HK-2 (cell line): ENCODE data around the gene FAM72D.
"Not testable (repeated sequence)": the region's sequence is repeated elsewhere in the genome, so short reads cannot be mapped to it uniquely, and the experiment has no call there.

Experiments
- DNase-seq: peaks from one replicate; pipeline ENCODE4 v3.0.0-alpha.2; 2018; ENCODE audit not compliant: unreplicated experiment

Gene FAM72D

DNA sequence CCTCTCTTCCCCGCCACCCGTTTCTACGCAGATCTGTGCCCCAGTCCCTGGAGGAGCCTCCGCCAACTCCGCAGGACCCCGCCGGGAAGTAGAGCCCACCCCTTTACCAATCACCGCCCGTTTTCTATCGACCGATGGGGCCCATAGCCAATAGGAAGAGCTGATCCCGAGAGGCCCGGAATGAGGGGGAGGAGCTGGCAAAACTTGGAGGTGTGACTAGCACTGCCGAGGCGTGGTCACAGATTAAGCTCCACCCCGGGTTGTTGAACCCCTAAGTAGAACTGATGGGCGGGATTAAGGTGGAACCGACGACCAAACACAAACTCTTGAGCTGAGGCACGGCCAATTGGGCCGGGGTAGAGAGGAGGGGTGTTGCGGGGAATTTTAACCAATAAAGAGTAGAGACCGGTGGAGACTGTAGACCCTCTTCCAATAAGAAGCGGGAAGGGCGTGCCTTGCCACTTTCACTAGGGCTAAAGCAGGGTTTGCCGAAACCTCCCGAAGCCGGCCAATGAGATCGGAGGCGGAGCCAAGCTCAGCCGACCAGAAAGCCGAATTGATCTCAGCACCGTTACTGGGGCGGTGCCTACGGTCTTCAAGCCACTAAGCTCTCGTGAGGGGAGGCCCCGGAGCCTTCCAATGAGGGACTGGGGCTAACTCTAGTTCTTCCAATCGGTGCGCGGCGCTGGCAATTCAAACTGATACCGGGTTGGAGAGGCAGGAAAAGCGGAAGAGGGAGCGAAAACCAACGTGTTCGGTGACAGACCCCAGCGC lies at the start of gene FAM72D, which contains the start of gene SRGAP2B:
FAM72D (plus strand) TSS at position 691 of the 774 bp plus-strand sequence. CDS start 874 bp downstream, outside the sequence.
SRGAP2B (minus strand) TSS at position 45 of the 774 bp plus-strand sequence. CDS start 2,427 bp downstream, outside the sequence.
- not testable (repeated sequence) for DNase-seq

DNA sequence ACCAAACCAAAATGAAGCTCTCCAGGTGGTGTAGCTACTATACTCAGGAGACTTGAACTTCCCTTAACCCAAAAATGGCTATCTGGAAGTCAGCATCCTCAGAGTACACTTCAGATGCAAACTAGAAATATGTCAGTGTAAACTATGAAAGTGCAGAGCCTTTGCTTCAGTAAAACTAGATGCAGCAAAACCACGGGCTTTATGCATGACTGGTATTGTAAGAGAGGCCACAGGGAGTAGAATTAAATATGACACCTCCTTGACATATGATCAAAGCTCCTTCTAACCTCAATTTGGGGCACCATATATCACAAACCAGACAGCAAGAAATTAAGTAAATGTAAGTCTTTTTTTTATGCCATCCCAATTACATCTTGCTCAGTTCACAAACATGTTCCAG lies 48.2 kb upstream of the FAM72D start:
- DNase-seq: not testable (repeated sequence)

DNA sequence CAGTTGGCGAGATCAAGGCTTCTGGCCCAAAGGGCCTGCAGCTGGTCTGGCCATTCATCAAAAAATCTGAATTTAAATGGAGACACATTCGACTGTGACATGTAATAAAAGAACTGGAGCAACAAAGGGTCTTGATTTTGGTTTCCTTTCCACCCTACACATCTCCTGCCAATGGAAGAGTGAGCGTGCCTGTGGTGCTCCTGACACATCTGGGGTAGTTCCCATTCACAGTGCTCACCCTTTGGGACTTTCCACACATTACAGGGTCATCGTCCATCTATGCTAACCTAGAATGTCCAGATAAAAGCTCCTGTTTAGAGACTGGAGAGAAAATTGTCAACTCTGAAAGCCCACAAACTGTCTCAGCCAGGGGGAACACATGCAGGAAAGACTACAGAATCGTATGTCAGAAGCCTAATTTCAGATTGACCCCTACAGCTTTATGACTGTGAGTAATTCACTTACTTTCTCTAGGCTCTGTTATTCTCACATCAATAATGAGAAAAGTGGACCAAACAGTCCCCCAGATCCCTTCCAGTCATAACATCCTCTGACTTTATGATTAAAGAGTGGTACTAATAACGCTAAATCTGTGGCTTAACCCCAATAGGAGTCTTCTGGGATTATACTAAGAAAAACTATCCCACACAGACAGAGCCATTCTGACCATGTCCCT lies 47.5 kb upstream of the FAM72D start:
- not testable (repeated sequence) for DNase-seq

DNA sequence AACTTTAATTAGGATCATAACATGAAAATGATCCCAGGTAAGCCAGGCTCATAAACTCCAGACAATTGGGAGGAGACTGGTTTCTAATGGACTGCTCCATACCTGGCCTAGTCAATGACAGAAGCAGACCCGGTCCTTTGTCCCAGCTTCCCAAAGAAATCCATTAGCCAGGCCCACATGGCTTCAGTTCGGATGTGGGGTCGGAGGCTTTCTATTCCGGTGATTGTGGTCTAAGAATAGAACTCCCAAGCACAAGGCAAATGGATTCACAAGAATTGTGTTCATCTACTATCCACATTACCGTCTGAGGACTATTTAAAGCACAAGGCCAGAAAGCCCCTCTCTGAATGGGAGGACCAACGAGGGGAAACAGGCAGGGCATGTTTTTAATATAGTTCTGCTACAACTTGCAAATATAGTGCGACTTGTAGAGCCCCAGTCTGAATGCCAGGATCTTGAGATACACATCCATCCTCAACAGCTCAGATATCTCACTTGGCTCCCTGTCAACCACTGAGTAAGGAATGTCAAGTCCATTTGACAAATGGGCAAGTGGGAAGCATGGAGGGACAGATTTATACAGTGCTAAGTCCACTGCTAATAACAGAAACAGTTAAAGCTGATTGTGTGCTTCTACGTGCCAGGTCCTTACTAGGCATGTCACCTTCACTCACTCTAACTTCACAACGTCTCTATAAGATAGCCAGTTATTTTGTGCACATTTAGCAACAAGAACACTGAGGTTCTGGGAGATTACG lies 43.6 kb upstream of the FAM72D start:
- not testable (repeated sequence) for DNase-seq

DNA sequence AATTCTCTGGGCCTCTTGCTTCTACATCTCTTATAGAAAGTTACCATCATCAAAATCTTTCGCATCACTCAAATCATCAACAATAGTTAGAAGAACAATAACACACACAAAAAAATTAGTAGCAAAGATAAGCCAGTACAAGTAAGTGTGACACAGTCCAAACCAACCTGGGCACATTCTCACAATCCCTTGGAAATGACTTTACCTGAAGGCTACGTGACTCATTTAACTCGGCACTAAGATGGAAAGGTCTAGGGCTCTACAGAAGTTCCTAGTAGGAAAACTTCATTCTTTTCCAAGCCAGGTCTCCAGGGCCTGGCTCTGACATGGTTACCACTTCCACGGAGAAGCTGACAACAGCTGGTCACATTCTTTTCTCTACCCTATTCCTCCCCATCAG lies 42.3 kb upstream of the FAM72D start:
- not testable (repeated sequence) for DNase-seq

DNA sequence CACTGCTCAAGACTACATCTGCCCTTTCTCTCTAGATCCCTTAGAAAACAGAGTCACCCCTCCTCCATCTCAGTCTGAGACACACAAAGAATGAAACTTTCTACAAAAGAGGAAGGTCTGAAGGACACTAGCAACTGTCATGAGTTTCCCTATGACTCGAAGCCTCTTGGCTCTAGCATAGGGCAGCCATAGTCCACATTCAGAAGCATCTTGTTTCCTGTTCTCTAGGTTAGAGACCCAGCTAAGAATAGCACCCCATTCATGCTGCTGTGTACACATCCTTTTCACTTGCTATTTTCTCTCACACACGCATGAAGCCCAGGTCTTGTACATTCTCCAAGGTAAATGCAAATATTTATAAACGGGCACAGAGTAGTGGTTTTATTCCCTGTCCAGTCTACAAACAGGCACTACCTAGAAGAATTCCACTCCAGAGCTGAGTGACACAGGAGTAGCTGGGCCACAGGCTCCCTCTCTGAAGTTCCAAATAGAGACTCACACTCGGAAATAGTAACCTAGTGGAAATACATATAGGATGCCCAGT lies 40.5 kb upstream of the FAM72D start:
- DNase-seq: not testable (repeated sequence)

DNA sequence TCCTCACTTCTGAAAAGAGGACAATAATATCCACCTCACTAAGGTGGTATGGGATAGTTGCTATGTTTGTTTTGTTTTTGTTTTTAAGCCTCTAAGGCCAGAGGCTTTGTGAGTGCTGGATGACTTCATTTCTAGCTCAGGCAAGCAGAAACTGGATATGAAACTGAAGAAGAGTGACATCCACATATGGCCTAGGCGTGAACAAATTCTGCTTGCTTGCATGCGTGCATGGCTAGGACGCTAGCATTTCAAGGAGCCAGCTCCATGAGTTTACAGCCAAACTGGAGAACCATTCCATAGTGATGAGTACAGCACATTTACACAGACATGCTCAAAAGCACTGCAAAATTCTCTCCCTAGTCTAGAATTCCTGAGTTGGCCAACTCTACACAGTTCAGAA lies 37.6 kb upstream of the FAM72D start:
- not testable (repeated sequence) for DNase-seq

DNA sequence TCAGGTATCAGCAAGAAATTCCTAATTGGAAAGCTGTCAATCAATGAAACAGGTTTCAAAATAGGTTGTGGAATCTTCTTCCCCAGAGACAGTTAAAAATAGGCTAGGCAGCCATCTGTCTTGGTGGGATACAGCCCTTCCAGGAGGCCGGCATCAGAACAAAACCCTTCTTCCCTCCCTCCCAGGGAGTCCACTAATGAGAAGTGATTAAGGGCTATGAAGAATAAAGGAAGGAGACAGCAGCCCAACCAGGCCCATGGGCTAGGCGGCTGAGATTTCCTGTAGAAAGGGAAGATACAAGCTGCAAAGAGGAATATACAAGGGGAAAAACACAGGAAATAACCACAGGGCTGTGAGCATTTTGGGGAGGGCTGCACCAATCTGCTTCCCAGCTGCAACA lies 32.5 kb upstream of the FAM72D start:
- not testable (repeated sequence) for DNase-seq

DNA sequence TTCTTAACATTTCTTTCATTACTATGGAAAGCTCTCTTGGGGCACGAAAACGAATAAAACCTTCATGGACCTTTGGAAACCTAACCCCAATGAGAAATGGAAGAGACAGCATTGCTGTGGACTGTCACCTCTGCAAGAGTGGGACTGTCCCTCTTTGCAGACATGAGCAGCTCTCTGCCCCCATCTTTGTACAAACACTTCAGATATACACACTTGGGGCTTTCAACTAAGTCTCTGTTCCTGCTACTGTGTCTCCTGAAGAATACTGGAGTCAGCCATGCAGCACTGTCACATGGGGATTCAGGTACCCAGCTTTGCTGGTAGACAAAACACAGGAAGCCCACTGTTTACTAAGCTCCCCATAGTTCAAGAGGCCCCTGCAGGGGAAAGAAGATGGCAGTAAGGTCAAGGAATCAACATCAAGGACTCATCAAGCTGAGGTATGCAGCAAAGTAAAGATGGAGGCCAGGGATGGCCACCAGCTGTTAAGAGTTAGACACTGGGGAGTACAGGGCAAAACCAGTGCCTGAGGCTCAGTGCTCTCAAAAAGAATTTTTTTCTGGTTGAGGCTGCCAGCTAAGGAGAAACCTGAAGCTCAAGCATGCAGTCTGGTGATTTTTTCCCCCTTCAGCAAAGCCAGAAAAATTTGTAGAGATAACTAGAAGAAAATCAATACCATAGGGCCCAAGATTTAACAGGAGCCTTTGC lies 31.7 kb upstream of the FAM72D start:
- DNase-seq: not testable (repeated sequence)

DNA sequence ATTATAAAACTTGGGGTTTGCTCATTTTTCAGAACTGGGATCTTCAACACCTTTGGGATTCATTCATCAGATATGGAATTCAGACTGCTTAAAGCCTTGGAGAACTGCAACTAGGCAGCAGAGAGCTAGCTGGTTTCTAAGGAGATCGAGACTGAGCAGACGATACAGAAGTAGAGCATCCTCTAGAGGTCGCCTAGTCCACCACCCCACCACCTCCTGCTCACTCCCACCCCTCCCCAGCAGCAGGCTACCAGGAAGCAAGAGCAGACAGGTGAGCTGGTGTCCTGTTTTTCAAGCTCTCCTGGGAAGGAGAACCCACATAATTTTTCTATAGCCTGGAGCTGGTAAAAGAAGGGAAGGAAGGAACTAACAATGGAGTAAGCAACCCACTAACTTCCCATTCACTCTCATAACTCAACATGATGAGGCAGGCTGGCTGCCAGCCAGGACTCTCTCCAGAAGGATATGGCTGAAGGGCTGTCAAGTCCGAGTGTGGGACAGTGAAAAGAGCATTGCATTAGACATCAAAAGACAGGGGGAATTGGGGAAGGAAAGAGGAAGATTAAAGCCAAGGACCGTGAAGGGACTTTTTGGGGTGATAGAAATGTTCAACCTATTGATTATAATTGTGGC lies 30.5 kb upstream of the FAM72D start:
- DNase-seq: not testable (repeated sequence)

DNA sequence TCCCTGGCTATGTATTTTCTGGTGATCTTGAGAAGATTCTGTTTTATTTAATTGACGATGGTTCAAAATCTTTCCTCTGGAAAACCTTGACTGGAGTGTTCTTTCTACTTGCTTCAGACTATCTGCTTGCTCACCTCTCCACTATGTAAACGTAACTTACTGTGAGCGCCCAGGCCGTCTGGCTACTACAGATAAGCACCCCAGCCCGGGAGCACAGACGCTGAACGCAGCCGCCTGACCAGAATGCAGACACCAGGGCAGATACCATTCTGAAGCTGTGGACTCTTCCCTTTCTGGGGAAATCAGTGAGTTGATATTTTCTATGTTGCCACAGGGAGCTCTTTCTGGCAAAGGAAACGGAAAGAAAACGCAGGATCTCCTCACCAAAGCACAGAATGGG lies 29.3 kb upstream of the FAM72D start:
- DNase-seq: not testable (repeated sequence)

DNA sequence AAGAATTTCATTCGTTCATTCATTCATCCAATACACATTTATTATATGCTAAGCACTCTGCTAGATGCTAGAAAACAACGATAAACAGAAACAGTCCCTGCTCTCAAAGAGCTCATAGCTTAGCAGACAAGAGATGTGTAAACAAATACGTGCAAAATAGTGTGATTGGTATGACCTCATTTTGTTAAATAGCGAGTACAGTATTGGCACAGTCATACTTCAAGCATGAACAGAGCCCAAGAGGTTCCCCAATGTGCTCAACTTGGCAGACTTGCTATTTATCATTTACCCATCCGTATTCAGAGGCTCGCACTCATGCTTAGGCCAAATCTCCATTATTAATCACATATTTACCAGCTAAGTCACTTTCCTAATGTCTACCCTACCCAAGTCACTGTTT lies 24.2 kb upstream of the FAM72D start:
- DNase-seq: not testable (repeated sequence)

DNA sequence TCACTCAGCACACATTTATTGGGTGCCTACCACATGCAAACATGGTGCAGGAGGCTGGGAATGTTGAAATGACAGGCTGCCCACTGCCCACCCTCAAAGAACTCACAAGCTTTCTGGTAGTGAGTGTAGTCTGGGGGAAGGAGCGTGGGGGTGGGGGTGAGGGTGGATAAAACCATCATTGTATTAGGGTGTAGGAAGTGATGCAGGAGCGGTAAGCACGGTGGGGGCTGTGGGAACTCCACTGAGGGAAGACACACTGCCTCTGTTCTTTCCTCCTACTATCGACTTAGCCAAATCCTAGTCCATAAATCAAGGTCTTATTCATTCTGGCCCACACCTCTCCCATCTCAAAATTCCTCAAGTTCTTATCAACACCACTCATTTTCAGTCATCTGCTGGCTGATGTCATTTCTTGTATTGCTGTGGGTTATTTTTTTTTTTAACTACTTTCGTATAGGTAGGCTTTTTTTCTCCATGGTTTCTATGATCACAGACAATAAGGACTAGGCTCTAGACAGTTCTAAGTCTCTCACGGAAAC lies 21.7 kb upstream of the FAM72D start:
- not testable (repeated sequence) for DNase-seq

DNA sequence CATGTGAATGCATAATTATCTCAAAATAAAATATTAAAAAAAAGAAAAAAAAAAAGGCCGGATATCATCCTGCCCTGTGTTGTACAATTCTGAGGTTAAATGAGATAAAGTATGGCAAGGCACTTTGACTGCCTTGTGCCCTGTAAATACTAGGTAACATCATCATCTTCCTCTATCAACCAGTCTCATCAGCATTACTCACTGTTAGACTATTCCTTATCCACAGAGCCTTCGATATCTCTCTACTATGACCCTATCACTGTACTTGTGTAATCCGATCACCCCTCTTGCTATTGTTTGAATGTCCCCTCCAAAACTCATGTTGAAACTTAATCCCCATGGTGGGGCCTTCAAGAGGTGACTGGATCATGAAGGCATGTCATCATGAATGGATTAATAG lies 18.9 kb upstream of the FAM72D start:
- DNase-seq: not testable (repeated sequence)

DNA sequence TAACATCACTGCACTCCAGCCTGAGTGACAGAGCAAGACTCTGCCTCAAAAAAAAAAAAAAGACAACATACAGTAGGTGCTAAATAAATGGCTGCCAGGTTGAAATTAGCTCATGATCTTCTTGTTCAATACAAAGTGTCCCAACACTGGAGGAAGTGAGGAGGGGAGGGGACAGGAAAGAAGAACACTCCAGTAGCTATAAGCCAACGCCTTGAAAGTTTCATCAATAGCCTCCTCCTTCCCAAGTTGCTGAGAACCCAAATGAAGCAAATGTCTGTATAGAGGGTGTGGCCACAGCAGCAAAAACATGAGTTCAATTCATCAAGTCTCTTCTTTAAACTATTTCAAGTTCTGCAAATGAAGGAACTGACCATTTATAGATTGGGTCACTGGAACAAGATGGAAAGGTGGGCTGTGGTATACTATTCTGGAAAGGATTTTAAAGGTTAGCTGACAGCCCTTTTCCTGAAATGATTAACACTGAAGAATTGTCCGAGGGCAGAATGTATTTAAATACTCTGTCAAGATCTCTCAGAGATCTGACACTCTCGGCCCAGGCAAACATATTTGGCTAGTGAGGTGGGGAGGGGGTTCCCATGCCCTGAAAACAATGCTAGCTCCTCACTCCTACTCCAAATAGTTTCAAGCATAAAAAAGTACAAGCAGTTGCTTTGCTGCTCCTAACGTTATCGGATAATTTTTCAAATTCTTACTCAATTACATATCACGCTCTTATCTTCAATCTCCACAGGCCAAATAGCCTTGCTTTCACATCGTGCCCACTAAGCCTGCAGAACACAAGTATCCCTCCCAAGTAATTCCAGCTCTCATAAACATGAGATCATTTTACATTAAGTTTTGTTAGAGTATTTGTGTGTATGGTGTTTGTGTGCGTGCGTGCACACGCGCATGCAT lies 17.6 kb upstream of the FAM72D start:
- not testable (repeated sequence) for DNase-seq

DNA sequence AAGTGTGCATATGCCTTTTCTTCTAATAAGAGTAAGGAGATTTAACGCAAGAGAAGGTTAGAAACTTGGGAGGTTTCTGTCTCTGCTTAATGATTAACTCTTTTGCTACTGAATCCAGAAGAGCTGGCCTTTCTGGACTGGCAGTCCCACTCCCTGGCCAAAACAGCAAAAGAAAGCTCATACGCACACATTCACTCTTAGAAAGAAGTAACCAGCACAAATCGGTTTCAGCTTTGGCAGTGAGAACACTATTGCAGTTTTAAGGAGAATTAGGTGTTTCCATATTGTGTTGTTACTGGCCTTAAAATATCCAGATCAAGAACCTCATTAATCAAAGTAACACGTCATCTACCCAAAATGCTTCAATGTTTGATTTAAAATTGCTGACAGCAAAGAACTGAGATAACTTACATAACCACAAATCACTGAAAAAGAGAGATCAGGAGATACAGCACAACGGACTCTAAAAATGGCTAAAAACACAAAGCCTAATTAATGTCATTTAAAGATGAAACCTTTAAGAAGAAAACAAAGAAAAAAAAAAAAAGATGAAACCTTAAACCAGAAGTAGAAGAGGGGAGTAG lies 16.9 kb upstream of the FAM72D start:
- DNase-seq: not testable (repeated sequence)

DNA sequence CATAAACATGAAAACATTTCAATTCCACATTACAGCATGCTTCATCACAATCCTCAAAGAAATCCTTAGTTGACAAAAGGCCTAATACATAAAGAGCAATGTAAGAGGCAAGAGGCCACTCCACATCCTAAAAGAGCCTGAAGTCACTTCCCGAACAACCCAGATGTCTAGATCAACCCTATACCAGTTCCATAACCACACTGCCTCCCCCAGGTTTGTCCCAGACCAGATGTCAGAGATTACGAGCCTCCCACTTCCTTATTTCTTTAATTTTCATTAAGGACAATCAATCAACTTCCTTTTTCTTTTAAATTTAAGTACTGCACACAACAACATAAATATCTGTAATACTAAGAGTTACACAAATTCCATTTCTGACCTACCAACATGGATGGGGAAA lies 16.0 kb upstream of the FAM72D start:
- DNase-seq: not testable (repeated sequence)

DNA sequence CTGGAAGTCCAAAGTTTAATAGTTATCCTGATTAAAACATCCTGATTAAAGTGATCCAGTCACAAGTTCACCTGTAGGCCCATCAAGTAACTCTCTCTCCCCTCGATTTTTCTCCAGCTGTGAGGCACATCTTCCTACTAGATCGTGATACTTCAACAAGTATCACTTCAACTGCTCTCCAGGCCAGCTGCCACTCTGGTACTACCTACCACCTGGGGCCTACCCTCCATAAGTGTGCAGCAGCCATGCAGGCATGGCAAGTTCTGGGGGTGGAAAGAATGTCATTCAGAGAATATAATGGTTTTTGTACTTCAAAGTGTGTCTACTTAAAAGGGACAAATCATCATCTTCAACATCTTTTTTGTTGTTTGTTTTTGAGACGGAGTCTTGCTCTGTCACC lies 15.6 kb upstream of the FAM72D start:
- DNase-seq: not testable (repeated sequence)
